ACHN (cell line): Measurements from ENCODE around the gene ATPAF2.

Source experiments
- DNase-seq: peaks from one replicate; pipeline ENCODE4 v3.0.0-alpha.2; 2015
- in situ Hi-C: cut with HindIII; loops from 2 replicates; pipeline ENCODE4 v1.10.0; 2017; ENCODE audit warnings: low sequenced_read_pairs, low pct_ligation_motif_present, low pct_unique_long_range_greater_than_20kb

Gene ATPAF2

DNA sequence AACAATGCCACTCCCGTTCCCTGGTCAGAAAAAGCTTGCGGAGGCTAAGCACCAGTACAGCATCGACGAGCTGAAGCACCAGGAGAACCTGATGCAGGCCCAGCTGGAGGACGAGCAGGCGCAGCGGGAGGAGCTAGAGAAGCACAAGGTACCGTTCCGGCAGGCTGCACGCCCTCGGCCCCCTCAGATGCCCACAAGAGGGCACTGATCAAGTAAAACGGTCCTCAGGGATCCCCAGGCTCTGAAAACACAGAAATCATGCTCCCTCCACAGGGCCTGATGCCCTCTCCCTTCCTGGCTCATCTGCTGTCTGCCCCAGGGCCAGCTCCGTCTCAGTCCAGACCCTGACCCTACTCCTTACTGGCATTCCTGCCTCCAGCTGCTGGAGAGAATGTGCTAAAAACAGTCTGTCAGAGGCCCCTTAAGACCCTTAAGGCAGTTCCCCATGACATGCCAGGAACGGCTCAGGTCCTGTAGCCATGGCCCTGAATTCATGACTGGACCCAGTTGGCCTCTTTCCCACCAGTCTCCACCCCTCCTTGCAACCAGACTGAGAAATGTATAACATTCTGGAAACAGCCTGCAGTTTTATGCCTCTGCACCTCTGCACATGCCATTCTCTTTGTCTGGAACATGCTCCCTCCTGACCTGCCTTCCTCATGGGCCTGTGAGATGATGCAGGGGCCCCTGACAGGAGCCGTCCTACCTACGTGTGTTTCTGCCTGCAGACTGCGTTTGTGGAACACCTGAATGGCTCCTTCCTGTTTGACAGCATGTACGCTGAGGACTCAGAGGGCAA lies 44.5 kb downstream of the ATPAF2 start:
- peak; percentile 26 for DNase-seq
- in situ Hi-C loops: no loop called here

DNA sequence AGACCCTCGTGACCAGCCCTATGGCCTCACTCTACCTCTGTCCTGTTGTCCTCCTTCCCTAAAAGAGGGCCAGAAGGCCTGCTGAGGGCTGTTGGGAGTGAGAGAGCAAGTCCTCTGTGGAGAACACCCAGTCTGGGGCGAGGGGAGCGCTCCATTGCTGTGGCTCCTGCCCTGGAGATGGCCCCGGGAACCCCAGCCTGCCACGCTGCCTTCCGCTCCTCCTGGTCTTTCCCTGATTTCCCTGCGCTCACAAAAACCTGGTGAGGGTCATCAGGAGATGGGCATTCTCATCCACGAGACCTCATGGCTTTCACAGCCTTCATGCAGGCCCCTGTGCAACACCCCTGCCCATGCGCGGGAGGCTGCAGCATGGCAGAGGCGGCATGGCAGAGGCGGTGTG lies 45.1 kb downstream of the ATPAF2 start:
- in situ Hi-C loops: no loop called here
- no peak for DNase-seq

GRCh38 chr17:17993366-17993765 lies 45.6 kb downstream of the ATPAF2 start:
- DNase-seq: no peak
- in situ Hi-C loops: no loop called here

GRCh38 chr17:17990282-17990681 lies 48.7 kb downstream of the ATPAF2 start:
- in situ Hi-C loops: no loop called here
- DNase-seq: no peak

GRCh38 chr17:17989618-17990017 lies 49.4 kb downstream of the ATPAF2 start:
- in situ Hi-C loops: no loop called here
- DNase-seq: no peak

GRCh38 chr17:17989081-17989480 lies 49.9 kb downstream of the ATPAF2 start:
- in situ Hi-C loops: no loop called here
- no peak for DNase-seq

DNA sequence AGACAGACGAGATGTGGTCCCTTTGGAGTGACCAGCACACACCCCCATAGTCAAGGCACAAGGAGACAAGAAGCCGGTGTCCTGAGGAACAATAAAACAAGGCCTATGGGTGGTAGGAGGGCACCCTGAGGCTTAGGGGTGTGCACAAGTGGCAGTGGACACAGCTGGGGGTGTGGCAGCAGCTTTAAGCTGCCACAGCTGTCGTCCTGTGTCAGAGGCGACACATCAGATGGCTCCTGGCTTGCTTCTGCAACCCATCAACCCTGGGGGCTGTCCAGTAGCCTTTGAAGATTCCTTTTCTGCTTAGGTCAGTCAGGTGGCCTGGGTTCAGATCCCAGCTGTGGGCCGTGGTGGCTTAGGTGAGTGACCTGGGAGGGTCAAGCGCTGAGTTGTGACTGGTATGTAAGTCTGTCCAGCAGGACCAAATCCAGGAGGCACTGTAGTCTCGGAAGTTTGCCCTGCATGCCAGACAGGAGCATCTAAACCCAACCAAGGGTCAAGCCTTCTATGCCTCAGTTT lies 50.5 kb downstream of the ATPAF2 start:
- no peak for DNase-seq
- in situ Hi-C loops: no loop called here

DNA sequence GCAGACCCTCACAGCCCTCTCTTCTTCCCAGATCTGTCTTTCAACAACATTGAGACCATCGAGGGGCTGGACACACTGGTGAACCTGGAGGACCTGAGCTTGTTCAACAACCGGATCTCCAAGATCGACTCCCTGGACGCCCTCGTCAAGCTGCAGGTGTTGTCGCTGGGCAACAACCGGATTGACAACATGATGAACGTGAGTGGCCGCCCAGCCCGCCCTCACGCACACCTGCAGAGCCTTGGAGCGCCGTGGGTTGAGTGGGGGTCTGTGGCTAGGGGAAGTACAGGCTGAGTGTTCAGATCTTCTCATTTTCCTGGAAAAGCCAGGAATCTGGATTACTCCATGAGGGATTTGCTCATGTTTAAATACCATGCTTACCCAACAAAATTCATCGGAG lies 51.1 kb downstream of the ATPAF2 start:
- in situ Hi-C loops: no loop called here
- DNase-seq: no peak

- DNase-seq: no peak
- in situ Hi-C loops: no loop called here
Observed at GRCh38 chr17:17987187-17987896, 51.6 kb downstream of the ATPAF2 start.

- in situ Hi-C loops: no loop called here
- peak; percentile 22 for DNase-seq
Observed at GRCh38 chr17:17985555-17985954, 53.4 kb downstream of the ATPAF2 start.

- DNase-seq: no peak
- in situ Hi-C loops: no loop called here
Observed at GRCh38 chr17:17985153-17985552, 53.8 kb downstream of the ATPAF2 start.

- in situ Hi-C loops: no loop called here
- no peak for DNase-seq
Observed at GRCh38 chr17:17983776-17984175, 55.2 kb downstream of the ATPAF2 start.

- in situ Hi-C loops: no loop called here
- DNase-seq: no peak
Observed at GRCh38 chr17:17983376-17983775, 55.6 kb downstream of the ATPAF2 start.

GRCh38 chr17:17982801-17983200 lies 56.2 kb downstream of the ATPAF2 start:
- no peak for DNase-seq
- in situ Hi-C loops: no loop called here

DNA sequence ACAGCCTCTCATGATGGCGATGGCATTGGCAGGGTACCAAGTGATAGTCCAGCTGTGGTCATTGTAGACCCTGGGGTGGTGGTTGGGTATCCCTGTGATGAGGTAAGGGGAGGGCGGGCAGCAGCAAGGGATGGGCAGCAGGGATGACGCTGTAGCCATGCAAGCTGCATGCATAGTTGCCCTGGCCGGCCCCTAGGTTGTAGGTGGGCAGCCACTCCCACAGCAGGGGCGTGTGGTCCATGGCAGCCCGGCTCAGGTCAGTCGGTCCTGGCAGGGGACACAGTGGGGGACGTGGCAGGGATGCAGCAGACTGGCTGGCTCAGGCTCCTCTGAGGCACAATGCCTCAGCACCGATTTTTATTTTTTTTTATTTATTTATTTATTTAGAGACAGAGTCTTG lies 57.6 kb downstream of the ATPAF2 start:
- in situ Hi-C loops: no loop called here
- DNase-seq: no peak

DNA sequence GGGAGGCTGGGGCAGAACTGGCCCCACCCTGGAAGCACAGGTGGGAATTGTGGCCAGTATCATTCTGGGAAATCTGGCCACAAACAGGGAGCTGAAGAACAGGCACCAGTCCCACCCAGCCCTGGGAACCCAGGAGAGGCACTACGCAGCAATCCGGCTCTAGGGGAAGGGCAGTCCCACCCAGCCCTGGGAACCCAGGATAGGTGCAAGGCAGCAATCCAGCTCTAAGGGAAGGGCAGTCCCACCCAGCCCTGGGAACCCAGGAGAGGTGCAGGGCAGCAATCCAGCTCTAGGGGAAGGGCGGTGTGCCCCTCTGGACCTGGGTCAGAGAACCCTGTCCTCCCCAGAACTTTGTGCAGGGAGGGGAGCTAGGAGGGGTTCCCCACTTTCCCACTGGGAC lies 59.2 kb downstream of the ATPAF2 start:
- DNase-seq: no peak

DNA sequence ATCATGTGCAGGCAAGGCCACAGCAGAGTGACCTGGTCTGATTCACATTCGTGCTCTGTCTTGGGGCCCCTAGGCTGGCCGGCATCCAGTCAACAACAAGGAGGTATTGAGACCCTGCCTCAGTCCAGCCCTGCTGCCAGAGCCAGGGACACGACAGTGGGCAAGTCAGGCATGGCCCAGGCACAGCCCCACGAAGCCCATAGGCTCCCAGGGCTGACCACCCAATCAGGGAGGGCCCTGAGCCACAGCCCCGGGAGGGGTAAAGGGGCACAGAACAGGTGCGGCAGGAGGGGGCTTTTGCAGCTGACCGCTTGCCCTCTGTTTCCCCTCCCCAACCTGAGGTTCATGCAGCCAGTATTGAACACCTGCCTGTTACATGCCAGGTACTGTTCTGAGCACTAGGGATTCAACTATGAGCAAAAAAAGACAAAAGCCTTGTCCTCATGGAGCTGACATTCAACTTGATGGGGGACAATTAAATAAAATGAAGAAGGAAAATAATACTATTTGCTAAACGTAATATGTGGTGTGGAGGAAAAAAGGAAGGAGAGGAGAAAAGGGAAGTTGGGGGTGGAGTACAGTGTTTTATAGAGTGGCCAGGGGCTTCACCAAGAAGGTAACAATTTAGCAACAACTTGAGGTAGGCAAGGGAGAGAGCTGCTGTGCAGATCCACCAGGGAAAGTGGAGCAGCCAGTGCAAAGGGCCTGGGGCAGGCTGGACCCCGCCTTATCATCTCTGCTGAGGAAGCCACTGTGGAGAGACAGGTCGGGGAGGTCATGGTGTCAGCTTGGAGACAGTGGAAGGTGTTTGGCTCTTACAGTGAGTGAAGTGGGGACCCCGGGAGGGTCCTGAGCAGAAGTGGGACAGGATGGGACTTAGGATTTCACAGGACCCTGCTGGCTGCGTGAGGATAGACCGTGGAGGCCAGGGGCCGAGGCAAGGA lies 60.2 kb downstream of the ATPAF2 start:
- in situ Hi-C loops: no loop called here
- no peak for DNase-seq

More for the DNA sequence above, 59.2 kb downstream of the ATPAF2 start:
- in situ Hi-C loops: no loop called here

- DNase-seq: no peak
- in situ Hi-C loops: no loop called here
Observed at GRCh38 chr17:17976931-17977570, 61.9 kb downstream of the ATPAF2 start.
